GM21515 (cell line): ENCODE data around the gene SIRT1.
"Not testable (repeated sequence)": the region's sequence is repeated elsewhere in the genome, so short reads cannot be mapped to it uniquely, and the experiment has no call there.

Experiments used
- ATAC-seq: cut with Tn5 transposase; IDR thresholded peaks from one replicate; pipeline ENCODE4 v1.9.1; 2021; ENCODE audit not compliant: unreplicated experiment

SIRT1 gene

GRCh38 chr10:67955614-67956013, 71.2 kb downstream of the SIRT1 start:
- no peak for ATAC-seq

DNA sequence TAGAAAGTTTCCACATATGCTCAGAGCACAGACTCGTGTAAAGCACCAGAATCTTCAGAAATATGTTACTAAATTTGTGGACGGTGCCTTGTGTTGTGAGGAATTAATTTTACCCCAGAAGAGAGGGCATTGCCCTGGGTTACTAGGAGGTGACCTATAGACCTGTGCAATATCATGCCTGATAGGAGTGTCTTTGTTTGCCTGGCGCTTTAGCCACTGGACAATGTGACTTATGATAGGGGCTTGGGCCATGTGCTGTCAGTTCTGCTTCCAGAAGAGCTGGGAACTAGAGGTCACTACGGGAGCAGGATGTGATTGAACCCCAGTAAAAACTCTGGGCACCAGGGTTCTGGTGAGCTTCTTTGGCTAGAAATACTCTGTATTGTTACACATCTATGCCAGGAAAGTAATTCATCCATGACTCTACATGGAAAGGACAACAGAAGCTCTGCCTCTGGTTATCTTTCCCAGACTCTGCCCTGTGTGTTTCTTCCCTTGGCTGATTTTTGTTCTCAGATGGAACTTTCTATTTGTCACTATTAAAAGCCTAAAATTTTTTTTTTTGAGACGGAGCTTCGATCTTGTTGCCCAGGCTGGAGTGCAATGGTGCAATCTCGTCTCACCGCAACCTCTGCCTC, 75.5 kb downstream of the SIRT1 start:
- ATAC-seq, result no peak

- no peak for ATAC-seq
Observed at GRCh38 chr10:67965456-67965855, 81.0 kb downstream of the SIRT1 start.

DNA sequence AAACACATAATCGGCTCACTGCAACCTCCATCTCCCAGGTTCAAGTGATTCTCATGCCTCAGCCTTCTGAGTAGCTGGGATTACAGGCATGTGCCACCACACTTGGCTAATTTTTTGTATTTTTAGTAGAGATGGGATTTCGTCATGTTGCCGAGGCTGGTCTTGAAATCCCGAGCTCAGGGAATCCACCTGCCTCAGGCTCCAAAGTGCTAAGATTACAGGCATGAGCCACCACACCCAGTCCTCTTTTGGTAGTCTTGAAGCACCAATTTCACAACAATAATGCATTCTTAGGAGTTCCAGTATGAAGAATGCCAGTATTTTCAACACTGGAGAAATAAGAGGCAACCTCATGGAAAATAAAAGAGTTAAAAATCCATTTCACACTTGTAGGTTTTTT, 81.6 kb downstream of the SIRT1 start:
- ATAC-seq, result not testable (repeated sequence)
